Measurements from ENCODE around the gene IL16.
A peak's percentile ranks its signal among the peaks of the same experiment; 100 is the strongest.

IL16 gene

DNA sequence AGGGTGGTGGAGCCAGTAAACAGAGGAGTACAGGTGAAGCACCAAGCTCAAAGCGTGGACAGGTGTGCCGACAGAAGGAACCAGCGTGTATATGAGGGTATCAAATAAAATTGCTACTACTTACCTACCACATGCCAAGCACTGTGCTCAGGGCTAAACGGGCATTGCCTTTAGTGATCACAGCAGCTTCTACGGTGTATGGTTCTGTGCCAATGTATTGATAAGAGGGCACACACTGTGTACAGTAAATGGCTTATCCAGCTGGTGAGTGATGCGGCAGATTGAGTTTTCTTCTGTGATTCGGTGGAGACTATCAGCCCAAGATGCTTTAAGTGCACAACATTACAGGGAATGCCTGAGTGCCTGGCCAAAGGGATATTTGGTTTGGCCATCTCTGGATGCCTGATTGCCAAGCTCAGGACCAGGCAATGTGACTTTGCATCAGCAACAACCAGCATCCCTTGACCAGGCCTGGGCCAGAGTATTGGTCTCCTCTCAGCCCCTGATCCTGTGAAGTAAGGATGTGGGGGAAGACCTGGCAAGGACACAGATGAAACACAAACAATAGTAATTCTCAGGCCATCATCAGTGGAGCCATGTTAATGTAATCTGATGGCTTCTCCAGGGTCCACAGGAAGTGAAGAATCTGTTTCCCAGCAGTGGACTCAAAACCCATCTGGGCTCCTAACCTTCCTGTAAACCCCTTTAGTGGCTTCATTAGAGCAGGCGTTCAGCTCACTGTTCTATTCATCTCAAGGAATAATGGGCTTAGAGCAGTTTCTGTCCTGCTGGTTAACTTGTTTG, 113.2 kb downstream of the IL16 start:
- TF ChIP-seq Cebpa-rat (IDR thresholded peaks at IDR 0.05): no peak
- peaks cover 0 to 10% (median 0%) of the 10 kb centered on the region in 11 experiments; a peak in 2 of 22 replicates for H4K20me1 ChIP-seq

DNA sequence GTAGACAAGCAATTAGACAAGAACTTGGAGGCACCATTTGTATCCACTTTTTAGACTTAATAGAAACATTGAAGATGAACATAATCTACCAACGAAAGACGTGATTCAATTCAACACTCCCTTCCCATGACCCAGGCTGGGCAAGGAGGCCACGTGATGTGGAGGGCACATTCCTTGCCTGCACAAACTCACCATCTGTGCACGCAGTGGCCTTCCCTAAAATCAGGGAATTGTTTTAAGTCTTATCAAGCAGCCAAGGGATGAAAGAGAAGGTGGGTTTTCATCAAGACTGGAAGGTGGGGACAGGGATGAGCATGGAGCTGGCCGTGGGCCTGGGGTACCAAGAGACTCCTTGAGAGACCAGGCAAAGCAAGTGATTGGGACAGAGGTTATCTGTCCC, 113.8 kb downstream of the IL16 start:
- H3K4me1 ChIP-seq: peaks cover 18 to 69% (median 34%) of the 10 kb centered on the region in 10 experiments
- peak overlapping the region in 7 of 11 experiments; percentile 10 to 88 (median 74); a peak in 10 of 22 replicates for H3K27ac ChIP-seq
- peak overlapping the region in 2 of 11 experiments; percentile 16 to 47; a peak in 1 of 22 replicates for H3K9ac ChIP-seq
- H3K4me2 ChIP-seq: peak overlapping the region in 6 of 11 experiments; percentile 80 to 90 (median 85); a peak in 11 of 22 replicates
- H4K20me1 ChIP-seq: peaks cover 0 to 10% (median 0%) of the 10 kb centered on the region in 11 experiments; a peak in 2 of 22 replicates
- no peak overlapping the region for H3K4me3 ChIP-seq
- H3K9me3 ChIP-seq (replicated peaks in 1 of 11): no peaks in the 10 kb centered on the region
- no peaks in the 10 kb centered on the region for H3K27me3 ChIP-seq
- no peak for TF ChIP-seq Cebpa-rat (IDR thresholded peaks at IDR 0.05)
- peaks cover 53 to 81% (median 63%) of the 10 kb centered on the region in 11 experiments for H3K36me3 ChIP-seq

More for the DNA sequence above, 113.2 kb downstream of the IL16 start:
- Histone ChIP-seq H3K4me1 (peaks cover 23 to 75% (median 39%) of the 10 kb centered on the region in 10 experiments), H3K4me2 (peak overlapping the region in 4 of 11 experiments; percentile 80 to 90 (median 87); a peak in 7 of 22 replicates), H3K36me3 (peaks cover 55 to 87% (median 70%) of the 10 kb centered on the region in 11 experiments), H3K9me3 (replicated peaks in 1 of 11) (no peaks in the 10 kb centered on the region; a peak in 1 of 22 replicates), H3K4me3 (no peak overlapping the region), H3K27ac (peak overlapping the region in 2 of 11 experiments; percentile 21 to 88; a peak in 2 of 22 replicates), H3K27me3 (no peaks in the 10 kb centered on the region), H3K9ac (no peak overlapping the region)

DNA sequence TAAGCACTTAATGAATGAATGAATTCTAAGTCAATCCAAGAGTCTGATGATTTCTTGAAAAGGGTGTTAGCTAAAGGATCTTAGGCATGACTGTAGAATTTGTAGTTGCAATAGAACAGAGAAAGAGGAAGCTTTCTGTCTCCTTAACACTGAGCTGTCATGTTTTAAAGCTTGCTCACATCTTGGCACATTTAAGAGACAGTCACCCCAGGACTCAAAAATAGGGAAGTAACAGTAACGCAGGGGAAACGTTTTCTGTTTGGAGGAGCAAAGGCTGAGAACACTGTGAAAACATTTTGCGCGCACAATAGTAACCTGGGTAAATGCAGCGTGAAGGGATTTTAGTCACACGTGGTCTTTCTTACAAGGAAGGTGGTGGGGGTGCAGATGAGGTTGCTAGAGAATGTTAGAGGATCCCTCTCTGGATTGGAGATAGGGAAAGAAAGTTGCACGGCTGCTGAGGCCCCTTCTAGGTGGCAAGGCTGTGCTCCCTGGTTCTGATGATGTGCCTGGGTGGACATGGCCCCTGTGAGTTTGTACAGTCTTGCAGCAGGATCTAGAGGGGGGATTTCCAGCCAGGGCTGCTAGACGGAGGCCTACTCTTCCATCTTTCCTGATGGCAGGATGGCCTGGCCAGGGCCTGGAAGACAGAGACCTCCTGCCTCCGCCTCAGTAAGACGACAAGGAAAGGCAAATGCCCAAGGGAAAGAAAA, 115.2 kb downstream of the IL16 start:
- peaks cover 39 to 76% (median 55%) of the 10 kb centered on the region in 11 experiments for H3K36me3 ChIP-seq
- peak overlapping the region; percentile 72 to 90 (median 83) for H3K4me2 ChIP-seq
- 0 out of 20 replicates have a peak overlapping the region, but pooled peaks of 1 of the 10 experiments have one; percentile 5 for H3K4me3 ChIP-seq
- TF ChIP-seq Cebpa-rat (IDR thresholded peaks at IDR 0.05): no peak
- H3K9ac ChIP-seq: peak overlapping the region; percentile 17 to 67 (median 57); a peak in 18 of 22 replicates
- 0 out of 22 replicates have a peak, but pooled peaks cover 0 to 4% (median 0%) of the 10 kb centered on the region in 11 experiments for H4K20me1 ChIP-seq
- peaks cover 18 to 58% (median 33%) of the 10 kb centered on the region in 10 experiments for H3K4me1 ChIP-seq
- H3K27ac ChIP-seq: peak overlapping the region; percentile 55 to 88 (median 72)
- no peaks in the 10 kb centered on the region for H3K27me3 ChIP-seq
- no peaks in the 10 kb centered on the region for H3K9me3 ChIP-seq (replicated peaks in 1 of 11)

DNA sequence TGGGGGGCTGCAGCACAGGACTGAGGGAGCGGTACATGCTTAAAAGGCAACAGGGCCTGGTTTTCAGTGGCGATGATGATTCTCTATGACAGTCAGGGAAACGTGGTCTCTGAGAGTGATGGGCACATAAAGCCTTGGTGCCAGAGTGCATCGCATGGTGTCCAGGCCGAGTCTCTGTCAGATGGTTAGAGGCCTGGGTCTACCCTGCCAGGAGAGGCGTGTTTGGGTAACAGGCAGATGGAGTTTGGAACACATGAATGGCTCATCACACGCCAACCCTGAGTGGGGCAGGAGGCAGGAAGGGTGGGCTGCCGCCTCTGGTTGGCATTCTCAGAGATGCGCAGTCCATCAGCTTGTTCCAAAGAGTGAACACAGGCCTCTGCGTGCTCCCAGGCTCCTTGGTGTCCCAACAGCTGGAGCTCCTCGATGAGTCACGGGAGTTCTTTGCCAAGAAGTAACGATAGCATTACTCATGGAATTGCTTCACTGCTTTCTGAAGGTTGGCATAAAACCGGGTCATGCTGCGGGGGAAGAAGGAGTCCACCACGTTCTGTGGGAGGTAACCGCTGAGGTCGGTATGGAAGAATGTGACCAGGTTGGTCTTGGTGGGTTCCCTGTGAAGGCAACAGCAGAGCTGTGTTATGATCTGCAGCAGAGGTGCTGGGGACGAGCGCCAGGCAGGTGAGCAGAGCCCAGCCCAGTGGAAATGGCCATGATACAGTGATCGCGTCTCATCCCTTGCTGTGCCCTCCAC, 116.3 kb downstream of the IL16 start:
- Histone ChIP-seq H3K9me3 (replicated peaks in 1 of 11) (no peaks in the 10 kb centered on the region), H3K9ac (peak overlapping the region in 7 of 11 experiments; percentile 15 to 67 (median 62); a peak in 9 of 22 replicates), H3K4me3 (no peak overlapping the region), H3K27me3 (no peaks in the 10 kb centered on the region), H3K4me2 (peak overlapping the region; percentile 72 to 90 (median 83)), H3K27ac (peak overlapping the region; percentile 55 to 88 (median 72); a peak in 19 of 22 replicates), H3K4me1 (peaks cover 18 to 58% (median 36%) of the 10 kb centered on the region in 10 experiments), H4K20me1 (peaks cover 0 to 4% (median 0%) of the 10 kb centered on the region in 11 experiments; a peak in 1 of 22 replicates), H3K36me3 (peaks cover 37 to 76% (median 49%) of the 10 kb centered on the region in 11 experiments)
- peak in 2 of 11 experiments; percentile 14 to 49; a peak in 3 of 22 replicates for TF ChIP-seq Cebpa-rat (IDR thresholded peaks at IDR 0.05)

DNA sequence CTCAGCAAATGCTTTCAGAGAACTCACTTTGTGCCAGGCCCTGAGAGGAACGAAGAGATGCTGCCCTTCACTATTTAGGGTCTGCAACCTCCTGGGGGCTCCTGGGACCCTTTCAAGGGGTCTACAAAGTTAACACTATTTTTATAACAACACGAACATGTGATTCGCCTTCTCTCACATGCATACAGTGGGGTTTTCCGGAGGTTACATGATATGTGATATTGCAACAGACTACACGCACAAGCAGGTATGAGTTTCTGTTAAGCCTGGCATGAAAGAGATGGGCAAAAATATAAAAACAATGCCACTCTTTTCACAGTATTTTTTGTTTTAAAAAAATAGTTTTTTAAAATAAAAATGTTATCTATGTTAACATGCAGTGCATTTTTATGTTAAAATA, 117.0 kb downstream of the IL16 start:
- no peak overlapping the region for H3K9ac ChIP-seq
- no peak overlapping the region for H3K4me3 ChIP-seq
- H3K4me2 ChIP-seq: peak overlapping the region in 6 of 11 experiments; percentile 80 to 90 (median 84); a peak in 9 of 22 replicates
- peaks cover 33 to 76% (median 47%) of the 10 kb centered on the region in 11 experiments for H3K36me3 ChIP-seq
- peak overlapping the region in 8 of 11 experiments; percentile 66 to 88 (median 74); a peak in 11 of 22 replicates for H3K27ac ChIP-seq
- H4K20me1 ChIP-seq: peaks cover 0 to 4% (median 0%) of the 10 kb centered on the region in 11 experiments; a peak in 1 of 22 replicates
- H3K27me3 ChIP-seq: no peaks in the 10 kb centered on the region
- H3K4me1 ChIP-seq: peaks cover 18 to 58% (median 36%) of the 10 kb centered on the region in 10 experiments
- no peak for TF ChIP-seq Cebpa-rat (IDR thresholded peaks at IDR 0.05)
- H3K9me3 ChIP-seq (replicated peaks in 1 of 11): no peaks in the 10 kb centered on the region

DNA sequence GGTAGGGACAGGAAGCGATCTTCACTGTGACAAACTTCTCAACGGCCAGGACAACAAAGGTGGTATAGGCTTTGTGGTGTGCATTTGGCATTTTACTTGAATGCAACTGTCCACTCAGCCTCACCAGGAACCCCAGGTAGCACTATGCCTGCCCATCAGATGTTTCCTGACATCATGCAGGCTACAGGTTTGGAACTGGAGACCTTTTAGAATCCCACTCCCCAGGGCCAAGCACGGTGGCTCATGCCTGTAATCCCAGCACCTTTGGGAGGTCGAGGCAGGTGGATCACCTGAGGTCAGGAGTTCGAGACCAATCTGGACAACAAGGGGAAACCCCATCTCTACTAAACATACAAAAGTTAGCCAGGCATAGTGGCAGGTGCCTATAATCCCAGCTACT, 117.7 kb downstream of the IL16 start:
- Histone ChIP-seq H3K4me1 (peaks cover 18 to 56% (median 36%) of the 10 kb centered on the region in 10 experiments), H3K27me3 (no peaks in the 10 kb centered on the region), H3K4me2 (peak overlapping the region in 1 of 11 experiments; percentile 16; a peak in 1 of 22 replicates), H3K4me3 (no peak overlapping the region), H3K36me3 (peaks cover 26 to 76% (median 46%) of the 10 kb centered on the region in 11 experiments), H4K20me1 (peaks cover 0 to 4% (median 0%) of the 10 kb centered on the region in 11 experiments; a peak in 1 of 22 replicates), H3K27ac (no peak overlapping the region), H3K9ac (no peak overlapping the region), H3K9me3 (replicated peaks in 1 of 11) (no peaks in the 10 kb centered on the region)
- no peak for TF ChIP-seq Cebpa-rat (IDR thresholded peaks at IDR 0.05)

DNA sequence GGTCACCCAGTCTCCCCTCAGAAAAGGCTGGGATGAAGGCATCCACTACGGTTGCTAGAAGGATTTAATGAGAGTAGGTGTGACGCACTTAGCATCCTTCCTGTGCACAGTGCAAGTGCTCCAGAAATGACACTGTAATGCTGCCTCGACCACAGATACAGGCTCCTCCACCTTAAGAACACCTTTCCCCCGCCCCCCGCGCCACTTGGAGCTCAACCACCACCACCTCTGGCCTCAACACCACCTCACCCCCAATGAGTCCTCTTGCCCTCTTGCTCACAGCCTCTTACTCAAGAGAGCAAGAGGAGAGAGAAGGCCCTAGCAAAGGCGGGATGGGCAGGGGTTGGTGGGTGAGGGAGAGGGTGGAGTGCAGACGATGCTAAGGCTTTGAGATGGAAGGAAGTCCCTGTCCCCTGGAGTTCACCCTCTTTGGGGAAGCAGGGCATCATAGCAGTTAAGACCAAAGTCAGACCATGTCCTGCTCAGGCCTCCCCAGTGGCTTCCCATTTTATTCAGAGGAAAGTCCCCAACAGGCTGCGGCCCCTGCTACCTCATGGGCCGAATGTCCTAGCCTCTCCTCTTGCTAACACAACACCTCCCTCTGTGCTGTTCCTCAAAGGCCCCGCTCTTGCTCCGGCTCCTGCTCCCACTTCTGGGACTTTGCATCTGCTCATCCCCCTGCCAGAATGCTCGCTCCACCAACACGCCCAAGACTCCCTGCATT, 118.9 kb downstream of the IL16 start:
- Histone ChIP-seq H3K4me2 (no peak overlapping the region), H3K9ac (no peak overlapping the region), H3K4me3 (no peak overlapping the region), H3K4me1 (peaks cover 18 to 43% (median 33%) of the 10 kb centered on the region in 10 experiments), H3K27me3 (no peaks in the 10 kb centered on the region), H3K27ac (0 out of 22 replicates have a peak overlapping the region, but pooled peaks of 1 of the 11 experiments have one; percentile 2), H4K20me1 (peaks cover 0 to 4% (median 0%) of the 10 kb centered on the region in 11 experiments; a peak in 1 of 22 replicates), H3K9me3 (replicated peaks in 1 of 11) (no peaks in the 10 kb centered on the region), H3K36me3 (peaks cover 22 to 76% (median 45%) of the 10 kb centered on the region in 11 experiments; a peak in 20 of 22 replicates)
- no peak for TF ChIP-seq Cebpa-rat (IDR thresholded peaks at IDR 0.05)
